MG63 (cell line): ENCODE data around the gene IL25. TPM values are rescaled to one million over a fixed set of nuclear protein-coding genes. Genes with fewer than 3 reads are reported as not detected.
"Not testable (repeated sequence)": the region's sequence is repeated elsewhere in the genome, so short reads cannot be mapped to it uniquely, and the experiment has no call there.

Experiments
- DNase-seq: peaks from one replicate; pipeline ENCODE4 v3.0.0-alpha.2; 2020
- H3K27me3 ChIP-seq: fragments of 250-450 bp; sonication (Bioruptor Pico); 2 replicates; pipeline ENCODE4 v1.5.1; 2020; ENCODE audit warnings: mild to moderate bottlenecking, moderate library complexity
- H3K36me3 ChIP-seq: fragments of 250-450 bp; sonication (Bioruptor Pico); 2 replicates; pipeline ENCODE4 v1.5.1; 2020; ENCODE audit warnings: mild to moderate bottlenecking, moderate library complexity
- H3K4me3 ChIP-seq: fragments of 250-450 bp; sonication (Bioruptor Pico); 2 replicates; pipeline ENCODE4 v1.5.1; 2020; ENCODE audit warnings: mild to moderate bottlenecking, moderate library complexity
- H3K9me3 ChIP-seq: fragments of 250-450 bp; sonication (Bioruptor Pico); 2 replicates; pipeline ENCODE4 v1.5.1; 2020; ENCODE audit warnings: mild to moderate bottlenecking, moderate library complexity
- total RNA-seq: library from RNA; depleted of rRNA; stranded (reverse); fragments of >200 nt; shearing (Covaris generic); gene quantifications from 2 replicates; pipeline ENCODE4 v1.2.3, GENCODE V29; 2014; ENCODE audit warnings: low replicate concordance

Gene IL25
- total RNA-seq, 1 experiment from 2014 or later, result not detected

- no peak for DNase-seq
- no peaks in the 10 kb centered on the region for H3K36me3 ChIP-seq
- H3K27me3 ChIP-seq, result no peaks in the 10 kb centered on the region
- H3K9me3 ChIP-seq, result no peaks in the 10 kb centered on the region
- H3K4me3 ChIP-seq, result no peak within 1 kb of the TSS
Measured at GRCh38 chr14:23407516-23408306, 35.1 kb downstream of the IL25 start, which contains the start of gene MYH6. Gene MYH6 (minus strand): TSS chr14:23408273. CDS start chr14:23407223, 1,050 bp downstream.

- no peaks in the 10 kb centered on the region for H3K9me3 ChIP-seq
- no peaks in the 10 kb centered on the region for H3K36me3 ChIP-seq
- no peak for DNase-seq
- H3K27me3 ChIP-seq, result no peaks in the 10 kb centered on the region
- no peak overlapping the region for H3K4me3 ChIP-seq
Measured at GRCh38 chr14:23408307-23408630, 35.7 kb downstream of the IL25 start.

GRCh38 chr14:23409475-23409874 lies 36.9 kb downstream of the IL25 start:
- H3K9me3 ChIP-seq, result no peaks in the 10 kb centered on the region
- no peak for DNase-seq
- no peaks in the 10 kb centered on the region for H3K36me3 ChIP-seq
- no peaks in the 10 kb centered on the region for H3K27me3 ChIP-seq
- H3K4me3 ChIP-seq, result no peak overlapping the region

GRCh38 chr14:23409966-23410635 lies 37.5 kb downstream of the IL25 start:
- Histone ChIP-seq H3K4me3 (no peak overlapping the region), H3K27me3 (no peaks in the 10 kb centered on the region), H3K36me3 (no peaks in the 10 kb centered on the region), H3K9me3 (no peaks in the 10 kb centered on the region)
- no peak for DNase-seq

GRCh38 chr14:23411563-23412525 lies 39.2 kb downstream of the IL25 start:
- H3K36me3 ChIP-seq, result no peaks in the 10 kb centered on the region
- no peak for DNase-seq

GRCh38 chr14:23413681-23414080 lies 41.1 kb downstream of the IL25 start:
- no peak overlapping the region for H3K4me3 ChIP-seq
- no peaks in the 10 kb centered on the region for H3K36me3 ChIP-seq
- H3K9me3 ChIP-seq, result no peaks in the 10 kb centered on the region
- H3K27me3 ChIP-seq, result no peaks in the 10 kb centered on the region
- no peak for DNase-seq

More at GRCh38 chr14:23411563-23412525, 39.2 kb downstream of the IL25 start:
- H3K9me3 ChIP-seq, result no peaks in the 10 kb centered on the region
- no peak overlapping the region for H3K4me3 ChIP-seq
- H3K27me3 ChIP-seq, result no peaks in the 10 kb centered on the region

- H3K9me3 ChIP-seq, result no peaks in the 10 kb centered on the region
- no peak for DNase-seq
- H3K36me3 ChIP-seq, result no peaks in the 10 kb centered on the region
- no peaks in the 10 kb centered on the region for H3K27me3 ChIP-seq
- no peak overlapping the region for H3K4me3 ChIP-seq
Measured at GRCh38 chr14:23414254-23414653, 41.6 kb downstream of the IL25 start.

- no peaks in the 10 kb centered on the region for H3K9me3 ChIP-seq
- no peaks in the 10 kb centered on the region for H3K27me3 ChIP-seq
- DNase-seq, result no peak
- H3K36me3 ChIP-seq, result no peaks in the 10 kb centered on the region
- H3K4me3 ChIP-seq, result no peak overlapping the region
Measured at GRCh38 chr14:23414906-23415820, 42.6 kb downstream of the IL25 start.

- H3K9me3 ChIP-seq, result no peaks in the 10 kb centered on the region
- H3K27me3 ChIP-seq, result no peaks in the 10 kb centered on the region
- H3K36me3 ChIP-seq, result no peaks in the 10 kb centered on the region
- DNase-seq, result no peak
- H3K4me3 ChIP-seq, result no peak overlapping the region
Measured at GRCh38 chr14:23415821-23416778, 43.5 kb downstream of the IL25 start.

GRCh38 chr14:23416801-23417200 lies 44.2 kb downstream of the IL25 start:
- no peaks in the 10 kb centered on the region for H3K27me3 ChIP-seq
- no peaks in the 10 kb centered on the region for H3K9me3 ChIP-seq
- no peaks in the 10 kb centered on the region for H3K36me3 ChIP-seq
- no peak for DNase-seq
- H3K4me3 ChIP-seq, result no peak overlapping the region

GRCh38 chr14:23417269-23417668 lies 44.7 kb downstream of the IL25 start:
- H3K9me3 ChIP-seq, H3K36me3 ChIP-seq: not testable (repeated sequence)

GRCh38 chr14:23418021-23418420 lies 45.4 kb downstream of the IL25 start:
- H3K9me3 ChIP-seq, result no peaks in the 10 kb centered on the region
- no peaks in the 10 kb centered on the region for H3K36me3 ChIP-seq
- H3K27me3 ChIP-seq, result no peaks in the 10 kb centered on the region
- no peak for DNase-seq
- H3K4me3 ChIP-seq, result no peak overlapping the region

More at GRCh38 chr14:23417269-23417668, 44.7 kb downstream of the IL25 start:
- not testable (repeated sequence) for H3K27me3 ChIP-seq, H3K4me3 ChIP-seq, DNase-seq

GRCh38 chr14:23419646-23420045 lies 47.0 kb downstream of the IL25 start:
- not testable (repeated sequence) for DNase-seq, H3K36me3 ChIP-seq, H3K4me3 ChIP-seq, H3K9me3 ChIP-seq, H3K27me3 ChIP-seq

GRCh38 chr14:23421594-23421993 lies 49.0 kb downstream of the IL25 start:
- DNase-seq, result no peak
- Histone ChIP-seq H3K27me3 (no peaks in the 10 kb centered on the region), H3K9me3 (no peaks in the 10 kb centered on the region), H3K4me3 (no peak overlapping the region), H3K36me3 (no peaks in the 10 kb centered on the region)

GRCh38 chr14:23423657-23424056 lies 51.0 kb downstream of the IL25 start:
- Histone ChIP-seq H3K36me3 (no peaks in the 10 kb centered on the region), H3K27me3 (no peaks in the 10 kb centered on the region), H3K9me3 (no peaks in the 10 kb centered on the region), H3K4me3 (no peak overlapping the region)
- DNase-seq, result no peak
